Mesothelial cell of epicardium (in vitro differentiated cells): ENCODE results near the gene LRRFIP1. TPM values are rescaled to one million over a fixed set of nuclear protein-coding genes. Genes with fewer than 3 reads are reported as not detected.

Experiments used
- DNase-seq, 2 experiments: peaks; one replicate each; pipeline ENCODE4 v3.0.0; 2021; ENCODE audit warnings: low spot score in 2 of 2; ENCODE audit not compliant: unreplicated experiment in 2 of 2
- H3K27ac Mint-ChIP-seq: 2 replicates; pipeline ENCODE4 v1.8.0; 2021; ENCODE audit warnings: mixed read lengths
- H3K27me3 Mint-ChIP-seq: 2 replicates; pipeline ENCODE4 v1.8.0; 2021; ENCODE audit warnings: low read depth, mixed read lengths
- H3K36me3 Mint-ChIP-seq: 2 replicates; pipeline ENCODE4 v1.8.0; 2021; ENCODE audit warnings: mixed read lengths
- H3K4me1 Mint-ChIP-seq: 2 replicates; pipeline ENCODE4 v1.8.0; 2021; ENCODE audit warnings: mixed read lengths
- H3K4me3 Mint-ChIP-seq: 2 replicates; pipeline ENCODE4 v1.8.0; 2021; ENCODE audit warnings: mild to moderate bottlenecking, moderate library complexity, mixed read lengths
- H3K9me3 Mint-ChIP-seq: 2 replicates; pipeline ENCODE4 v1.8.0; 2021; ENCODE audit warnings: mixed read lengths
- CTCF ChIP-seq: fragments of 200-600 bp; sonication (generic); IDR thresholded peaks from one replicate; pipeline ENCODE4 v1.5.0; 2021; ENCODE audit warnings: antibody characterized with exemption; ENCODE audit not compliant: unreplicated experiment
- total RNA-seq: library from RNA; stranded (reverse); gene quantifications from 3 replicates; pipeline ENCODE4 v1.2.1, GENCODE V29; 2021

Gene LRRFIP1
- total RNA-seq, 1 donor from 2014 or later, result 47.5 TPM

DNA sequence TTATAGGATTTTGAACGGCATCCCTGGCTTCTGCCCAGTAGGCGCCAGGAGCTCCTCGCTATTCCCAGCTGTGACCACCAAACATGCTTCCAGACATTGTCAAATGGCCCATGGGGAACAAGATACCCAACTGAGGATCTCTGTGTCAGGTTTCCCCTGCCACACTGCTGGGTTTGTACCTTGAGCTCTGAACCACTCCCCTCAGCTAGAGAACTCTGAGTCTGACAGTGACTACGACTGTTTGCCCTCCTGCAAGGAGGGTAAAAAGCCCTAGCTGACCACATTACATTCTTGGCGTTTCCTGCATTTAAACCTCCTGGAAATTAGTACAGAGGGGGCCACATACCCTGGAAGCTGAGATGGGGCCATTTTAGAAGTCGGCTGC is 12.4 kb downstream of the LRRFIP1 start:
- no peak for TF ChIP-seq CTCF
- H3K27ac Mint-ChIP-seq, result no peak overlapping the region
- no peaks in the 10 kb centered on the region for H3K27me3 Mint-ChIP-seq
- no peaks in the 10 kb centered on the region for H3K4me1 Mint-ChIP-seq
- peaks cover 29% of the 10 kb centered on the region for H3K36me3 Mint-ChIP-seq
- peaks cover 13% of the 10 kb centered on the region for H3K9me3 Mint-ChIP-seq
- H3K4me3 Mint-ChIP-seq, result no peak overlapping the region
- DNase-seq, result no peak

GRCh38 chr2:237640493-237640998 is 13.2 kb downstream of the LRRFIP1 start:
- Mint-ChIP-seq H3K27ac (no peak overlapping the region), H3K36me3 (peaks cover 29% of the 10 kb centered on the region), H3K4me3 (no peak overlapping the region), H3K9me3 (peaks cover 10% of the 10 kb centered on the region), H3K4me1 (no peaks in the 10 kb centered on the region), H3K27me3 (no peaks in the 10 kb centered on the region)
- no peak for DNase-seq
- TF ChIP-seq CTCF, result no peak

GRCh38 chr2:237642038-237642734 is 14.8 kb downstream of the LRRFIP1 start:
- no peaks in the 10 kb centered on the region for H3K4me1 Mint-ChIP-seq
- no peaks in the 10 kb centered on the region for H3K9me3 Mint-ChIP-seq
- H3K27ac Mint-ChIP-seq, result no peak overlapping the region
- no peak for TF ChIP-seq CTCF
- no peak overlapping the region for H3K4me3 Mint-ChIP-seq
- no peaks in the 10 kb centered on the region for H3K27me3 Mint-ChIP-seq
- no peak for DNase-seq
- H3K36me3 Mint-ChIP-seq, result peaks cover 27% of the 10 kb centered on the region

- DNase-seq, result no peak
- peaks cover 21% of the 10 kb centered on the region for H3K36me3 Mint-ChIP-seq
- no peak for TF ChIP-seq CTCF
- H3K9me3 Mint-ChIP-seq, result no peaks in the 10 kb centered on the region
- H3K4me1 Mint-ChIP-seq, result no peaks in the 10 kb centered on the region
- H3K4me3 Mint-ChIP-seq, result no peak overlapping the region
- no peaks in the 10 kb centered on the region for H3K27me3 Mint-ChIP-seq
- H3K27ac Mint-ChIP-seq, result no peak overlapping the region
These were observed 15.7 kb downstream of the LRRFIP1 start for GRCh38 chr2:237643066-237643465.

DNA sequence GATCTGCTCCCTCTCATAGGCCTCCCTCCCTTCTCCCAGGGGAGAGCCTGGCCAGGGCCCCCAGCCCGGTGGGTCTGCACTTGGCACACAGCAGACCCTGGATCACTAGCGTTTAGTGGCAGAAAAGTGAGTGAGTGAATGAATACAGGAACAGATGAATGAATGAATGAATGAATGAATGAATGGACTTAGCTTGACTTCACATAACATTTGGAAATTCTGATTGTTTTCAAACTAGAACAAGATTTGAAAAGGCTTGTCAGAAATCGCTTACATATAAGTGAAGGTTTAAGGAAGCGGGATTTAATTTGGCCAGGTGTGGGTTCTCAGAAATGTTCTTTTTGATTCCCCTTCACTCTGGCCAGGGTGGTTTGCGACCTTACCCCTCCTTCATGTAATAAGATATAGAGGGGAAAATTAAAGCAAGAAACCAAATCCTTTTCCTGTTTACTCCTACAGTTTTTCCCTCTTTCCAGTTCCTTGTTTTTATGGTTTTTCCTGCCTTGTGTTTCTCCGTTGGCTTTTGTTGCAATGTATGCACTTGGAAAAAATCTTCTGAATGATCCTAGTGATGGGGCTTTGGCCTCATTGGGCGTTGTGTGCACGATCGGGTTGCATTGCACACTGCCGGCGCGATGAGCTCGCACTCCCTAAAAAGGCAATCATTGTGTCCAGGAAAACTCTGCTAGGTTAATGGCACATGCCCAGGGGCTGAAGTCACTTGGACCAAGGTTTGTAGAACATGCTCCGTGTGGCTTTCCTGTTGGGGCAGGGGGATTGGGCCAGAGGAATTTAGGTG is 16.4 kb downstream of the LRRFIP1 start:
- H3K27me3 Mint-ChIP-seq, result no peaks in the 10 kb centered on the region
- no peak for DNase-seq
- no peaks in the 10 kb centered on the region for H3K4me1 Mint-ChIP-seq
- H3K4me3 Mint-ChIP-seq, result no peak overlapping the region
- no peak overlapping the region for H3K27ac Mint-ChIP-seq
- TF ChIP-seq CTCF, result no peak
- H3K9me3 Mint-ChIP-seq, result no peaks in the 10 kb centered on the region
- peaks cover 21% of the 10 kb centered on the region for H3K36me3 Mint-ChIP-seq
